Endodermal cell (in vitro differentiated cells): ENCODE measurements around the gene PCBD2. TPM values are rescaled to one million over a fixed set of nuclear protein-coding genes. Genes with fewer than 3 reads are reported as not detected.
A peak's percentile ranks its signal among the peaks of the same experiment; 100 is the strongest.

Source experiments
- DNase-seq: peaks from one replicate; pipeline ENCODE4 v3.0.0-alpha.2; 2017
- H3K27ac ChIP-seq: 2 replicates; pipeline ENCODE4 v1.5.1; 2013; ENCODE audit warnings: mild to moderate bottlenecking, low read depth, low read length, moderate library complexity
- H3K27me3 ChIP-seq: 2 replicates; pipeline ENCODE4 v1.6.1; 2013; ENCODE audit warnings: mild to moderate bottlenecking, low read length, moderate library complexity; ENCODE audit not compliant: insufficient read depth, control insufficient read depth, poor library complexity, severe bottlenecking
- H3K36me3 ChIP-seq: 2 replicates; pipeline ENCODE4 v1.7.0; 2013; ENCODE audit warnings: mild to moderate bottlenecking, low read length, moderate library complexity; ENCODE audit not compliant: control insufficient read depth, insufficient read depth
- H3K4me1 ChIP-seq: one replicate; pipeline ENCODE4 v1.7.0; 2013; ENCODE audit warnings: low read length; ENCODE audit not compliant: control insufficient read depth, insufficient read depth
- H3K4me3 ChIP-seq: 2 replicates; pipeline ENCODE4 v1.5.1; 2013; ENCODE audit warnings: mild to moderate bottlenecking, low read length, moderate library complexity
- H3K9ac ChIP-seq: 2 replicates; pipeline ENCODE4 v1.6.1; 2013; ENCODE audit warnings: mild to moderate bottlenecking, low read length, moderate library complexity; ENCODE audit not compliant: poor library complexity, severe bottlenecking; ENCODE audit errors: extremely low read depth
- H3K9me3 ChIP-seq: 2 replicates; pipeline ENCODE4 v1.6.1; 2013; ENCODE audit warnings: mild to moderate bottlenecking, low read length, moderate library complexity; ENCODE audit not compliant: control insufficient read depth
- H3K27ac Mint-ChIP-seq: 2 replicates; pipeline ENCODE4 v1.8.0; 2020; ENCODE audit warnings: mixed read lengths
- H3K27me3 Mint-ChIP-seq: 2 replicates; pipeline ENCODE4 v1.8.0; 2021; ENCODE audit warnings: mild to moderate bottlenecking, mixed read lengths; ENCODE audit not compliant: insufficient read depth
- H3K36me3 Mint-ChIP-seq: 2 replicates; pipeline ENCODE4 v1.8.0; 2020; ENCODE audit warnings: low read depth, mixed read lengths
- H3K4me1 Mint-ChIP-seq: 2 replicates; pipeline ENCODE4 v1.8.0; 2020; ENCODE audit warnings: mixed read lengths
- H3K4me3 Mint-ChIP-seq: 2 replicates; pipeline ENCODE4 v1.8.0; 2020; ENCODE audit warnings: mild to moderate bottlenecking, moderate library complexity, mixed read lengths
- H3K9me3 Mint-ChIP-seq: 2 replicates; pipeline ENCODE4 v1.8.0; 2020; ENCODE audit warnings: mild to moderate bottlenecking, mixed read lengths
- WGBS, 2 experiments: methylation state at CpG; one replicate each; pipeline versions ENCODE4 v1.1.5 to v1.1.7; 2013; ENCODE audit warnings: missing lambda C conversion rate in 2 of 2, mixed read lengths in 1 of 2; ENCODE audit not compliant: insufficient coverage in 1 of 2, insufficient read length in 1 of 2; 5-methylcytosine and 5-hydroxymethylcytosine counted together
- total RNA-seq, 2 donors: library from RNA; stranded (reverse); fragmentation: NEBNext Ultra II Directional in 1 of 2; extraction: Animal tissue kit (Norgen Biotek cat#: 25700) in 1 of 2; gene quantifications; 2 replicates in 1 of 2; 3 replicates in 1 of 2; pipeline ENCODE4 v1.2.1, GENCODE V29; 2021
- TF ChIP-seq, protein P1 (sequence below): fragments of 200-600 bp; sonication (generic); conservative IDR thresholded peaks from 2 replicates; pipeline ENCODE4 v1.5.0; 2021; ENCODE audit warnings: antibody characterized with exemption, mild to moderate bottlenecking

PCBD2 gene
- total RNA-seq, 2 donors from 2014 or later: 9.1 to 12.6 TPM

DNA sequence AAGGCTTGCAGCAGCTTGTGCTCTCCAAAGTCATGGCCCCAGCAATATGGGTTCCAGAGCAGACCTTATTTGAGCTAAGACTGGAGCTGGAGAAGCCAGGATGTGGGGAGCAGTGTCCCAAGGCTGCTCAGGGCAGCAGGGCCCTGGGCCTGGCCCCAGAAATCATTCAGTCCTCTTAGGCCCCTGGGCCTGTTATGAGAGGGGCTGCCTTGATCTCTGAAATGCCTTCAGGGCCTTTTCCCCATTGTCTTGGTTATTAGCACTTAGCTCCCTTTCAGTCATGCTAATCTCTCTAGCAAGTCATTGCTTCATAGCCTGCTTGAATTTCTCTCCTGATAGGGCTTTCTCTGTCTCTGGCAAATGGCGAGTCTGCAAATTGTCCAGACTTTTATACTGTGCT, 71.9 kb downstream of the PCBD2 start:
- no peak for DNase-seq
- peaks cover 2% of the 10 kb centered on the region for H3K27me3 Mint-ChIP-seq
- Histone ChIP-seq H3K4me3 (no peak overlapping the region), H3K27me3 (no peaks in the 10 kb centered on the region), H3K27ac (no peak overlapping the region), H3K36me3 (no peaks in the 10 kb centered on the region), H3K9me3 (peaks cover 66% of the 10 kb centered on the region), H3K4me1 (no peaks in the 10 kb centered on the region), H3K9ac (no peak overlapping the region)
- 90 to 95% methylated on average over 1 of the region's 1 CpG for WGBS, 2 experiments
- H3K4me1 Mint-ChIP-seq: no peaks in the 10 kb centered on the region
- peaks cover 62% of the 10 kb centered on the region for H3K9me3 Mint-ChIP-seq
- H3K36me3 Mint-ChIP-seq: peaks cover 42% of the 10 kb centered on the region
- H3K27ac Mint-ChIP-seq: no peak overlapping the region
- TF ChIP-seq, protein P1, sequence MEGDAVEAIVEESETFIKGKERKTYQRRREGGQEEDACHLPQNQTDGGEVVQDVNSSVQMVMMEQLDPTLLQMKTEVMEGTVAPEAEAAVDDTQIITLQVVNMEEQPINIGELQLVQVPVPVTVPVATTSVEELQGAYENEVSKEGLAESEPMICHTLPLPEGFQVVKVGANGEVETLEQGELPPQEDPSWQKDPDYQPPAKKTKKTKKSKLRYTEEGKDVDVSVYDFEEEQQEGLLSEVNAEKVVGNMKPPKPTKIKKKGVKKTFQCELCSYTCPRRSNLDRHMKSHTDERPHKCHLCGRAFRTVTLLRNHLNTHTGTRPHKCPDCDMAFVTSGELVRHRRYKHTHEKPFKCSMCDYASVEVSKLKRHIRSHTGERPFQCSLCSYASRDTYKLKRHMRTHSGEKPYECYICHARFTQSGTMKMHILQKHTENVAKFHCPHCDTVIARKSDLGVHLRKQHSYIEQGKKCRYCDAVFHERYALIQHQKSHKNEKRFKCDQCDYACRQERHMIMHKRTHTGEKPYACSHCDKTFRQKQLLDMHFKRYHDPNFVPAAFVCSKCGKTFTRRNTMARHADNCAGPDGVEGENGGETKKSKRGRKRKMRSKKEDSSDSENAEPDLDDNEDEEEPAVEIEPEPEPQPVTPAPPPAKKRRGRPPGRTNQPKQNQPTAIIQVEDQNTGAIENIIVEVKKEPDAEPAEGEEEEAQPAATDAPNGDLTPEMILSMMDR: no peak
- H3K4me3 Mint-ChIP-seq: no peak overlapping the region

GRCh38 chr5:134979416-134979815, 74.5 kb downstream of the PCBD2 start:
- WGBS, 2 experiments: 87 to 91% methylated on average over 3 of the region's 3 CpGs
- Histone ChIP-seq H3K9ac (no peak overlapping the region), H3K36me3 (no peaks in the 10 kb centered on the region), H3K27ac (no peak overlapping the region), H3K4me3 (no peak overlapping the region), H3K27me3 (no peaks in the 10 kb centered on the region), H3K4me1 (no peaks in the 10 kb centered on the region), H3K9me3 (peaks cover 89% of the 10 kb centered on the region)
- Mint-ChIP-seq H3K27ac (no peak overlapping the region), H3K27me3 (peaks cover 2% of the 10 kb centered on the region), H3K9me3 (peaks cover 87% of the 10 kb centered on the region), H3K4me1 (no peaks in the 10 kb centered on the region), H3K4me3 (no peak overlapping the region), H3K36me3 (peaks cover 49% of the 10 kb centered on the region)
- TF ChIP-seq, protein P1: no peak
- DNase-seq: no peak

DNA sequence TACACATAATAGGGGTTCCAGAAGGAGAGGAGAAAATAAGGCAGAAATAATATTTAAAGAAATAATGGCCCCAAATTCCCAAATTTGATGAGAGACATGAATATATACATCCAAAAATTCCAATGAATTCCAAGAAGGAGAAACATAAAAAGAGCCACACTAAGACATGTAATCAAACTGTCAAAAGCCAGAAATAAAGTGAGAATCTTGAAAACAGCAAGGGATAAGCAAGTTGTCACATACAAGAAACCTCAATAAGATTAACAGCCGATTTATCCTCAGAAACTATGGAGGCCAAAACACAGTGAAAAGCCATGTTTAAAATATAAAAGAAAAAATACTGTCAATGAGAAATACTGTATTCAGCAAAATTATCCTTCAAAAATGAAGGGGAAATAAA, 77.3 kb downstream of the PCBD2 start:
- H3K4me3 ChIP-seq: peak overlapping the region; percentile 46
- Mint-ChIP-seq H3K36me3 (peaks cover 28% of the 10 kb centered on the region), H3K4me1 (no peaks in the 10 kb centered on the region), H3K27me3 (peaks cover 2% of the 10 kb centered on the region), H3K4me3 (no peak overlapping the region), H3K9me3 (peaks cover 73% of the 10 kb centered on the region), H3K27ac (no peak overlapping the region)
- WGBS, 2 experiments: no CpG with 5 or more reads among the region's 1 CpG
- no peak overlapping the region for H3K27ac ChIP-seq
- H3K4me1 ChIP-seq: no peaks in the 10 kb centered on the region
- H3K9ac ChIP-seq: no peak overlapping the region
- no peak for DNase-seq
- no peaks in the 10 kb centered on the region for H3K36me3 ChIP-seq
- TF ChIP-seq, protein P1: no peak
- H3K9me3 ChIP-seq: peaks cover 78% of the 10 kb centered on the region
- no peaks in the 10 kb centered on the region for H3K27me3 ChIP-seq
